ENCODE results near the gene PSKH1. TPM values are rescaled to one million over a fixed set of nuclear protein-coding genes. Genes with fewer than 3 reads are reported as not detected.
A peak's percentile ranks its signal among the peaks of the same experiment; 100 is the strongest.

The PSKH1 gene
- polyA plus RNA-seq, 12 donors: 15.6 to 32.5 (median 21.0) TPM; not detected in 1

DNA sequence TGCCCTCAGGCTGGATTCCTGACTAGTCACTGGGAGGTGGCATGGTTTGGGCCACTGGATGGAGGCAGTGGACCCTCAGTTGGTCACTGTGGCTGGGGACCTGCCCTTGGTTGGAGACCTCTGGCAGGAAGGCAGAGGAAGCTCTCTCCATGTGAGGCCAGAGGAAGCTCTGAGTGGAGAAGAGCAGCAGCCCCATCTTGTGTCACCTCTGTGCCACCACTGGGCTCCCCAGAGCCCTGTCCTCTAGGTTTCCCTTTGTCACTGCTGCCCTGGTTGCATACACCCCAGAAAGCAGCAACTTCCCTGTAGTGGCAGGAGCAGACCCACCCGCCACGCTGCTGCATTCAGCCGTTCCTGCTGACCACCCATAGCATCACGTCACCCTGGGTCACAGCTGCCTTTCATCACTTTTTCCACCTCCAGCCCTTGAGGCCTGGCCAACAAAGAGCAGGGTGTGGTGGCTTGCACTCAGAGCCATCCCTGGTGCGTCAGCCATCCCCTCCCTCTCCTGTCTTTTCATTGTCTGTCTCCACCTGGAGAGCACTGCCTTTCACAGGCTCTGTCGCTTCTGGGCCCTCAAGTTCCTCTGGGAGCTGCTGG is 26.7 kb downstream of the PSKH1 start:
- no peak for DNase-seq

DNA sequence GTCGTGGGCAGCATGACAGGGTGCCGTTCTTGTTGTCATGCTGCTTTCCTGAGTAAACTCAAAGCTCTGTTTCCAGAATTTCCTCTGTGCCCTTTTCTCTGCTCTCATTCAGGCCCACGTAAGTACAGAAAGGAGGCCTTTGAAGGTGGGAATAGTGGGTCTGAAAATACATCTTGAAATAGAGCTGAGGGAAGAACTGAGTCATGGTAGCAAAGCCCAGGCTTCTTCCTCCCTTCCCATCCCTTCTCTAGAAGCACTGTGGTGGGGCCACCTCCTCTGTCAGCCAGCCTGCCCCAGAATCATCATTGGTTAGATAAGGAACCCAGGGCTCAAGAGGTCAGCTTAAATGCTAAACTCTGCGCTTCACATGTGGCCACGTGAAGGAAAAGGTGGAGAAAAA is 29.2 kb downstream of the PSKH1 start:
- DNase-seq: no peak

DNA sequence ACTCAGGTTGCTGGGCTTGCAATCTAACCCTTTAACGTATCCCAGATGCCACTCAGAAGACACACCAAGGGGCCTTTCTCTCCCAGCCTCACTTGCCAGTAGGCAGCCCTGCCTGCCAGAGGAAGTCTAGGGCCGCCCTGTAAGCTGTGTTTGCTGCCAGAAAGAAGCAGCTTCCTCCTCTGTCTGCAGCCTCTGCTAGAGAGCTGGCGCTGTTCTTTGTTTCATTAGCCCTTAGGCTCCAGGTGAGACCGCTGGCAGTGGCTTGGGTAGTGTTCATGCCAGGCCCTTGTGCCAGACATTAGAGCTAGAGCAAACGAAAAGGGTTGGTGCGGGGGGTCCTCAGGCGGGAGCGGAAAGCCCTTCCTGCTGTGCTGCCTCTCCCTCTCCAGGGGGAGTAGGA is 29.7 kb downstream of the PSKH1 start:
- DNase-seq: no peak

- no peak for DNase-seq
Measured at GRCh38 chr16:67923414-67924116, 30.5 kb downstream of the PSKH1 start.

- DNase-seq: no peak
Measured at GRCh38 chr16:67924140-67924906, 31.3 kb downstream of the PSKH1 start.

DNA sequence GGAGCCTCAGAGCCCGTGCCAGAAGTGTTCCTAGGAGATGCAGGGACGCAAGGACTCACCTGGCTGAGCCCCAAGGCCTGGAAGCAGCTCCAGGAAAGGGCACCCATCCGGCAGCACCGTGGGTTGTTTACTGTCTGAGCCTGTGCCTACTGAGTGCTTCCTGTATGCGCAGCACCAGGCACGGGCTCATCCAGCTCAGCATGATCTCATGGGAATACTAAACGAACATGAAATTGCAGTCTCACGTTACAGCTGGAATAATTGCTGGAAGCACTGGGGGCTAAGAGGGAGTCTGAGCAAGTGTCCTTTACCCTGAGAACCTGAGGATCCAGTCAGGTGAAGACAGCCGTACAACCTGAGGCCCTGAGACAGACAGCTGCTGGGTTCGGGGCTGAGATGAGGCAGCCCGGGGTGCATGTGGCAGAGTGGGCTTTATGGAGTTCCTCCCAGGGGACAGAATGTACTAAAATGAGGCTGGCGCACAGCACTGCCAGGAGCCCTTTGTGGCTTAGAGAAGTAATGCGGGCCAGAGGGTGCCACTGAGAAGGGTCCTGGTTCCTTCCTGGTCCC is 33.2 kb downstream of the PSKH1 start:
- no peak for DNase-seq

DNA sequence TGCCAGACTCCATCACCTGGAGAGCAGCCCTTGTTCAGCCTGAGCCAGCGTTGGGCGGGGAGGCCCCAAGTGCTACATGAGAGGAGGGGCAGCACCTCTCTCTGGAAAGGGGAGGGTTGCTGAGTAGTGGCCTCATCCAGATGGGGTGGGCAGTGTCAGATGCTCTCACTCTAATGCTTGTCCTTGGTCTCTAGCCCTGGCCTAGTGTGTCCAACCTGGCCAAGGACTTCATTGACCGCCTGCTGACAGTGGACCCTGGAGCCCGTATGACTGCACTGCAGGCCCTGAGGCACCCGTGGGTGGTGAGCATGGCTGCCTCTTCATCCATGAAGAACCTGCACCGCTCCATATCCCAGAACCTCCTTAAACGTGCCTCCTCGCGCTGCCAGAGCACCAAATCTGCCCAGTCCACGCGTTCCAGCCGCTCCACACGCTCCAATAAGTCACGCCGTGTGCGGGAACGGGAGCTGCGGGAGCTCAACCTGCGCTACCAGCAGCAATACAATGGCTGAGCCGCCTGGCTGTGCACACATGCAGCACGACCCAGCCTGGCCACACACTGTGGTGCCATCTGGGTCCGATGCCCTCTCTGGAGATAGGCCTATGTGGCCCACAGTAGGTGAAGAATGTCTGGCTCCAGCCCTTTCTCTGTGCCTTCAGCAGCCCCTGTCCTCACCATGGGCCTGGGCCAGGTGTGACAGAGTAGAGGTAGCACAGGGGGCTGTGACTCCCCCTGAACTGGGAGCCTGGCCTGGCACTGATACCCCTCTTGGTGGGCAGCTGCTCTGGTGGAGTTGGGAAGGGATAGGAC is 34.3 kb downstream of the PSKH1 start:
- no peak for DNase-seq

GRCh38 chr16:67928147-67928546 is 35.1 kb downstream of the PSKH1 start:
- DNase-seq: no peak

DNA sequence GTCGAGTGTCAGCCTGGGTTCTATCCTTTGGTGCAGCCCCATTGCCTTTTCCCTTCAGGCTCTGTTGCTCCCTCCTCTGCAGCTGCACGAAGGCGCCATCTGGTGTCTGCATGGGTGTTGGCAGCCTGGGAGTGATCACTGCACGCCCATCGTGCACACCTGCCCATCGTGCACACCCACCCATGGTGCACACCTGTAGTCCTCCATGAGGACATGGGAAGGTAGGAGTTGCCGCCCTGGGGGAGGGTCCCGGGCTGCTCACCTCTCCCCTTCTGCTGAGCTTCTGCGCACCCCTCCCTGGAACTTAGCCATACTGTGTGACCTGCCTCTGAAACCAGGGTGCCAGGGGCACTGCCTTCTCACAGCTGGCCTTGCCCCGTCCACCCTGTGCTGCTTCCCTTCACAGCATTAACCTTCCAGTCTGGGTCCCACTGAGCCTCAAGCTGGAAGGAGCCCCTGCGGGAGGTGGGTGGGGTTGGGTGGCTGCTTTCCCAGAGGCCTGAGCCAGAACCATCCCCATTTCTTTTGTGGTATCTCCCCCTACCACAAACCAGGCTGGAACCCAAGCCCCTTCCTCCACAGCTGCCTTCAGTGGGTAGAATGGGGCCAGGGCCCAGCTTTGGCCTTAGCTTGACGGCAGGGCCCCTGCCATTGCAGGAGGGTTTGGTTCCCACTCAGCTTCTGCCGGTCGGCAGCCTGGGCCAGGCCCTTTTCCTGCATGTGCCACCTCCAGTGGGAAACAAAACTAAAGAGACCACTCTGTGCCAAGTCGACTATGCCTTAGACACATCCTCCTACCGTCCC is 35.7 kb downstream of the PSKH1 start:
- peak; percentile 69 for DNase-seq

- no peak for DNase-seq
Measured at GRCh38 chr16:67930191-67930590, 37.1 kb downstream of the PSKH1 start.

DNA sequence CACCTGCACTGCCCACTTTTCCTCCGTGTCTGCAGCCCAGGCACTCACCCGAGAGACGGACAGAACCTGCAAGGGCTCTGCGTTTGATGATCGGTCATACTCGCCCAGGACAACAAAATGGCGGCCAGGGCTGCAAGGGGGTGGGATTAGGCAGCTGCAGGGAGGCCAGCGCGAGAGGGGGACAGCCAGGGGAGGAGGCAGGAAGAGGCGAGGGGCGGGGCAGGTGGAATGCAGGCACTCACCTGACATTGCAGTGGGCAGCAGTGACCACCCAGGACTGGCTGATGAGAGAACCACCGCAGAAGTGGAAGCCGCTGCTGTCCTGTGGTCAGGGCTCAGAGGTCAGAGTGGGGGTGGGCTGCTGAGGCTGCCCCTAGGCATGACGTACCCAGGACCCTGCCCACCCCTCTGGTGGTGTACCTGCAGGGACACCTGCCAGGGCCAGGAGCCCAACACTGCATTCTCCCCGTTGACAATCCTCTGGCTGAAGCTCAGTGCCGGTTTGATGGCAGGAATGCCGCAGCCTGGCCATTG is 37.7 kb downstream of the PSKH1 start:
- no peak for DNase-seq

- no peak for DNase-seq
Measured at GRCh38 chr16:67931712-67932461, 38.8 kb downstream of the PSKH1 start, which contains the start of gene CTRL. Gene CTRL, minus strand, starts transcription at chr16:67931862. Its CDS starts 10 bp downstream, at chr16:67931852.

GRCh38 chr16:67932462-67932840 is 39.4 kb downstream of the PSKH1 start:
- DNase-seq: no peak

DNA sequence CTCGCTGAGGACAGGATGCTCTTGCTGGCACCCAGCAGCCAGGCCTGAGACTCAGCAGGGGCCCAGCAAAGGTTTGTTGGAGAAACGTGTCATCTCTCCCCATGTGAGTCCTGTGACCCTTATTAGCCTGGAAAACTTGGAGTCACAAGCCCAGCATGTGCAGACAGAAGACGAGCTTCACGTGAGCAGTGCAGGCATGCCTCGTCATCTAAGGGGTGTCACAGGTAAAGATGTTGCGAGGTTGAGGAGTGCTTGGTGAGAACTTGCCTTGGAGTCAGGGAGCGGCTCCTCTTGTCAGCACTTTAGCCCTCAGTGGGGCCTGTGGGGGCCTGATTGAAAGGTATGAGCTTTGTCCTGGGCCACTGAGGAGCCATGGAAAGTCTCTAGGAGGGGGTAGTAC is 40.8 kb downstream of the PSKH1 start:
- DNase-seq: no peak

GRCh38 chr16:67934306-67935100 is 41.4 kb downstream of the PSKH1 start:
- no peak for DNase-seq

- DNase-seq: no peak
Measured at GRCh38 chr16:67935101-67935401, 42.0 kb downstream of the PSKH1 start.

DNA sequence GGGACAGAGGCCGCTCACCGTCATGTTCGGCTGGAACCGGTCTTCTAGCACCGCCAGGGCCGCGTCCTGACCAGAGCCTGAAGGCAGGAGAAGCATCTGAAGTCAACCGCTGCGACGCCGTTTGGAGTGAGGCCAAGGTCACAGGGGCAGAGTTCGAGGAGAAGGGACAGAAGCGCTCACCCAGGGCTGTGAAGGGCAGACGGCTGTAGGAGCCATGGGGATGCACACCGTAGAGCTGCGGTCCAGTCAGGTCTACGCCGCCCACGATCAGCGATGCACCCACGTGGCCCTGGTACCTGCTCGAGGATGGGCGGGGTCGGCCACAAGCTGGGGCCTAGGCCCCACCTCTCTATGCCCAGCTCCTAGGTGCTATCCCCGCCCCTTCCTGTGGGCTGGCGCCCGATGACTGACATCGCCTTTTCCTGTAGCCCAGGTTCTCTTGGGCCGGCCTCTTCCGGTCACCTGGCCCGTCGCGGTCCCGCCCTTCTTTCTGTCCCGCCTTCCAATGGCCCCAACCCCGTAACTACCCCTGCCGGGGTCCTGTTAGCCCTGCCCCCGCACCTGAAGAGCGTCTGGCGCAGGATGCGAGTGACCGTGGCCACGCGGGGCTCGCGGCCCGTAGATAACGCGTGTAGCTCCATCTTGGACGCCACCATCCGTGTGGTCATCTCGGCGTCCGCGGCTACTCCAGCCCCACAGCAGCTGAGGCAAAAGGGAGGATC is 42.5 kb downstream of the PSKH1 start:
- peak; percentile 92 for DNase-seq

DNA sequence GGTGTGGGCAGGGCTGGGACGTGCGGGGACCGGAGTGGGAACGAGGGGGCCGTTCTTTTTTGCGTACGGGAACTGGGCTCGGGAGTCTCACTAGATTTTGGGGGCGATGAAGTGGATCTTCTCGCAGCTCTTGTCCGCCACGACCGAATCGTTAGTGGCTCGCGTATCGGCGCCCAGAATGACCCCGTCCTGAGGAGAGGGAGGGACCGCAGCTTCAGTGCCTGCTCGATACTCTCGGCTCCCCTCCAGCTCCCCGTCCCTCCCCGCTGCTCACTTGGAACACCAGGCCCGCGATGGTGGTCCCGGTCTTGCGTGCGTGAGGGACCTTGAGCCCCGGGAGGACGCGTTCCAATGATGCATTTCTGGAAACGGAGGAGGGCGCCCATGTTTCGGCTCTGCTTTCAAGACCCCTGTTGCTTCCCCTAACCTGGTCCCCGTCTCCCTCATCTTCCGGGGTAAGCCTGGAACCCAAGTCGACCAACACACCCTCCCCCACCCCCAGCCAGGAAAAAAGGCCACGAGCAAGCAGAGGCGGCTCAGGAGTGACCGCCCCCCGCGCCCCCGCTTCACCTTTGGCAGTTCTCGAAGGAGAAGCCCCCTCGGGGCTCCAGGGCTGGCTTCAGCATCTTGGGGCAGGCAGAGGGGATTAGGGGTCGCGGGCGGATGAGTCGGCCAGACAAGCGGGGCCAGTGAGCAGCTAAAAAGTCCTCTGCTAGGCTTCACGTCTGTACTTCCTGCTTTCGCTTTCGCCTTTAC is 43.2 kb downstream of the PSKH1 start, which contains the start of gene PSMB10:
Gene PSMB10, minus strand, starts transcription at position 727 of the 756 bp plus-strand sequence. Its CDS starts 101 bp downstream, at position 626.
- peak; percentile 62 for DNase-seq

Measured in muscle of arm (tissue), 12 donors.